ENCODE measurements around the gene ARHGAP8.

GRCh38 chr22:44730490-44731356, 21.7 kb upstream of the ARHGAP8 start:
- no peak for TF ChIP-seq CTCF (IDR thresholded peaks at IDR 0.05)
- no peak for TF ChIP-seq POLR2A (IDR thresholded peaks at IDR 0.05)

Measured in tibial nerve (tissue), 3 donors.